K562 (cell line): ENCODE results near the gene COMMD1. TPM values are rescaled to one million over a fixed set of nuclear protein-coding genes. Genes with fewer than 3 reads are reported as not detected.

Source experiments
- ATAC-seq: fragments of 200-7000 bp; cut with Tn5 transposase; 3 replicates; pipeline ENCODE4 v1.9.1; 2020; ENCODE audit warnings: moderate library complexity
- BruUV-seq: library from RNA; stranded (reverse); fragments of 400-500 nt; replicated peaks from 2 replicates; lab custom pipeline; 2021; lab: Mats Ljungman, UMichigan
- CTCF ChIA-PET: fragments of 300-600 bp; formaldehyde crosslinking; extraction: SDS; loops from one replicate; lab custom pipeline; 2021; ENCODE audit warnings: low intra/inter-chr PET ratio; lab: Yijun Ruan, JAX
- POLR2A ChIA-PET: fragments of 300-600, 350-650 bp; sonication (Branson Sonifier 250); formaldehyde crosslinking; extraction: SDS; loops from one replicate; lab custom pipeline; 2021; ENCODE audit warnings: antibody characterized with exemption, inconsistent platforms; lab: Yijun Ruan, JAX
- DNase-seq, 4 experiments: peaks; one replicate each; pipeline versions ENCODE4 v3.0.0 to v3.0.0-alpha.2; 2011 to 2018; ENCODE audit warnings: low spot score in 3 of 4, mixed read lengths in 3 of 4; ENCODE audit errors: extremely low read depth in 1 of 4
- FAIRE-seq: peaks from 2 replicates; lab custom pipeline; 2011; peaks lifted over from hg19 to GRCh38; lab: Jason Lieb, UNC
- H2AFZ ChIP-seq: 2 replicates; pipeline ENCODE4 v1.6.0; 2011; ENCODE audit warnings: low read depth, low read length, control low read depth, inconsistent platforms
- H3K27ac ChIP-seq: fragments of 200-600 bp; 3 replicates; pipeline ENCODE4 v1.8.0; 2011; ENCODE audit warnings: low read depth, mild to moderate bottlenecking, control low read depth, inconsistent platforms, low read length, moderate library complexity, mixed read lengths; ENCODE audit errors: extremely low read depth
- H3K27me3 ChIP-seq, 2 experiments: fragments of 300-600 bp in 1 of 2; 2 replicates in 1 of 2; 3 replicates in 1 of 2; pipeline versions ENCODE4 v1.6.0 to v1.8.0; 2011; ENCODE audit warnings: inconsistent platforms in 2 of 2, low read length in 2 of 2, mild to moderate bottlenecking in 1 of 2, mixed read lengths in 1 of 2, moderate library complexity in 1 of 2; ENCODE audit not compliant: control insufficient read depth in 2 of 2, insufficient read depth in 2 of 2
- H3K36me3 ChIP-seq: fragments of 300-600 bp; 3 replicates; pipeline ENCODE4 v1.8.0; 2011; ENCODE audit warnings: mild to moderate bottlenecking, low read length, inconsistent platforms; ENCODE audit not compliant: control insufficient read depth, insufficient read depth
- H3K4me1 ChIP-seq, 2 experiments: fragments of 200-600 bp in 1 of 2; replicated peaks in 1 of 2; 2 replicates in 1 of 2; 3 replicates in 1 of 2; pipeline versions ENCODE4 v1.5.1 to v1.8.0; 2011; ENCODE audit warnings: inconsistent platforms in 2 of 2, low read length in 2 of 2, mild to moderate bottlenecking in 1 of 2, mixed read lengths in 1 of 2, moderate library complexity in 1 of 2; ENCODE audit not compliant: control insufficient read depth in 2 of 2, insufficient read depth in 2 of 2
- H3K4me2 ChIP-seq: 2 replicates; pipeline ENCODE4 v1.6.1; 2011; ENCODE audit warnings: low read length, control low read depth, inconsistent platforms, mixed read lengths; ENCODE audit not compliant: insufficient read depth
- H3K4me3 ChIP-seq: fragments of 200-600 bp; sonication (generic), shearing (Covaris generic); 2 replicates; pipeline ENCODE4 v1.5.1; 2016; ENCODE audit warnings: control low read depth, inconsistent platforms
- H3K79me2 ChIP-seq: fragments of 200-600 bp; 3 replicates; pipeline ENCODE4 v1.8.0; 2011; ENCODE audit warnings: low read length, inconsistent platforms; ENCODE audit not compliant: control insufficient read depth, insufficient read depth
- H3K9ac ChIP-seq, 2 experiments: 2 replicates each; pipeline versions ENCODE4 v1.6.0 to v1.6.1; 2011; ENCODE audit warnings: low read depth in 2 of 2, low read length in 2 of 2, control low read depth in 1 of 2, inconsistent platforms in 1 of 2, mild to moderate bottlenecking in 1 of 2, mixed read lengths in 1 of 2; ENCODE audit not compliant: insufficient read depth in 1 of 2
- H3K9me1 ChIP-seq: one replicate; pipeline ENCODE4 v1.6.0; 2011; ENCODE audit warnings: inconsistent platforms, mild to moderate bottlenecking, low read length, moderate library complexity; ENCODE audit not compliant: control insufficient read depth, insufficient read depth
- H3K9me3 ChIP-seq: replicated peaks from 2 replicates; pipeline ENCODE4 v1.5.1; 2011; ENCODE audit warnings: low read depth, low read length, inconsistent platforms; ENCODE audit not compliant: control insufficient read depth, insufficient read depth
- H4K20me1 ChIP-seq: replicated peaks from 2 replicates; pipeline ENCODE4 v1.6.1; 2011; ENCODE audit warnings: low read length, inconsistent platforms, mixed read lengths; ENCODE audit not compliant: control insufficient read depth, insufficient read depth
- DLX4 ChIP-seq: fragments of 250-450 bp; sonication (Bioruptor Pico); IDR thresholded peaks from 2 replicates; pipeline ENCODE4 v1.6.1; 2021; ENCODE audit warnings: mild to moderate bottlenecking
- GATA2 ChIP-seq: sonication (generic); formaldehyde crosslinking; IDR thresholded peaks from 2 replicates; pipeline ENCODE4 v1.4.0; 2020; ENCODE audit warnings: mild to moderate bottlenecking, missing genetic modification reagents
- MAZ ChIP-seq, 2 experiments: fragments of 450-650 bp in 1 of 2; sonication (generic) in 1 of 2; formaldehyde crosslinking; IDR thresholded peaks in 1 of 2; conservative IDR thresholded peaks in 1 of 2; 2 replicates each; pipeline versions ENCODE4 v1.4.0 to v1.5.0; 2020; ENCODE audit warnings: mild to moderate bottlenecking in 1 of 2, missing genetic modification reagents in 1 of 2
- SIN3B ChIP-seq: fragments of 450-650 bp; IDR thresholded peaks from 2 replicates; pipeline ENCODE4 v1.6.1; 2017; ENCODE audit warnings: low read depth, mild to moderate bottlenecking, moderate library complexity
- SRF ChIP-seq, 2 experiments: fragments of 250-450, 450-650 bp in 1 of 2; sonication (Bioruptor Pico) in 1 of 2; sonication (generic) in 1 of 2; formaldehyde crosslinking; IDR thresholded peaks; 2 replicates each; pipeline versions ENCODE4 v1.5.0 to v1.5.1; 2020 to 2022; ENCODE audit warnings: mild to moderate bottlenecking in 1 of 2, missing genetic modification reagents in 1 of 2
- TCFL5 ChIP-seq: fragments of 250-450 bp; sonication (Bioruptor Pico); conservative IDR thresholded peaks from 2 replicates; pipeline ENCODE4 v1.6.1; 2021; ENCODE audit warnings: mild to moderate bottlenecking, moderate library complexity, matching md5 sums
- ZBTB34 ChIP-seq: fragments of 250-450 bp; sonication (Bioruptor Pico); IDR thresholded peaks from 2 replicates; pipeline ENCODE4 v1.8.0; 2021; ENCODE audit warnings: mild to moderate bottlenecking, moderate library complexity
- WGBS: fragments of 100-300 bp; shearing (Covaris generic); methylation state at CpG from one replicate; pipeline ENCODE4 v1.1.6; 2016; ENCODE audit warnings: low coverage, mixed read lengths; ENCODE audit not compliant: insufficient coverage; ENCODE audit errors: missing lambda C conversion rate; 5-methylcytosine and 5-hydroxymethylcytosine counted together
- in situ Hi-C: fragments of 300-500 bp; cut with MboI; formaldehyde crosslinking; loops from 4 replicates; pipeline ENCODE4 v1.15.0; 2018; ENCODE audit warnings: inconsistent platforms, mixed read lengths
- intact Hi-C: fragments of 100-400 bp; cut with micrococcal nuclease; formaldehyde crosslinking; loops from 2 replicates; pipeline ENCODE4 v1.14.2; 2022
- polyA plus RNA-seq, 8 experiments: library from polyadenylated mRNA; depleted of rRNA in 4 of 8; stranded (reverse) in 5 of 8; unstranded in 3 of 8; fragments of >200 nt; fragmentation: Nextera tagmentation in 2 of 8; fragmentation: Illumina TruSeq in 1 of 8; extraction: Ambion mirVana in 2 of 8; extraction: Trizol in 1 of 8; gene quantifications; 2 replicates each; pipeline versions ENCODE4 v1.2.1 to v1.2.3, GENCODE V29; 2011 to 2014; ENCODE audit warnings: inconsistent platforms in 1 of 8, missing spikeins in 1 of 8
- total RNA-seq, 7 experiments: library from RNA; depleted of rRNA in 6 of 7; stranded (reverse); fragments of >200 nt in 6 of 7; fragmentation: Illumina TruSeq in 2 of 7; extraction: Trizol in 2 of 7; gene quantifications; 2 replicates each; pipeline versions ENCODE4 v1.2.1 to v1.2.3, GENCODE V29; 2011 to 2021; ENCODE audit warnings: low replicate concordance in 1 of 7

COMMD1 gene
- total and polyA plus RNA-seq, 9 of the 15 experiments (the other 6 are each of a cell fraction or from before 2014, with no cell fraction given): 14.4 to 77.0 (median 21.4) TPM

GRCh38 chr2:61946666-61947065 is 41.2 kb downstream of the COMMD1 start:
- CTCF ChIA-PET: no interaction called here
- no TSS peak for BruUV-seq
- POLR2A ChIA-PET: no interaction called here

More at GRCh38 chr2:61946666-61947065, 41.2 kb downstream of the COMMD1 start:
- intact Hi-C loops (no loop called here), in situ Hi-C loops (no loop called here)
- Histone ChIP-seq H3K27ac (no peak overlapping the region), H3K4me2 (no peak overlapping the region), H3K36me3 (no peaks in the 10 kb centered on the region), H3K9ac (no peak overlapping the region), H3K9me1 (no peaks in the 10 kb centered on the region), H3K9me3 (no peaks in the 10 kb centered on the region), H3K79me2 (no peaks in the 10 kb centered on the region), H3K4me1 (no peaks in the 10 kb centered on the region), H3K27me3 (no peaks in the 10 kb centered on the region), H2AFZ (no peak overlapping the region), H3K4me3 (no peak overlapping the region), H4K20me1 (no peaks in the 10 kb centered on the region)
- FAIRE-seq: no peak
- WGBS: 32% methylated on average over 4 of the region's 4 CpGs
- no peak for DNase-seq
- no peak for ATAC-seq
- no peak for TF ChIP-seq ZBTB34 (CRISPR knock-in tag)
- TF ChIP-seq TCFL5 (CRISPR knock-in tag): no peak
- no peak for TF ChIP-seq GATA2 (CRISPR knock-in tag)
- TF ChIP-seq SRF (CRISPR knock-in tag; IDR thresholded peaks at IDR 0.05): no peak
- TF ChIP-seq SIN3B: no peak
- TF ChIP-seq DLX4 (CRISPR knock-in tag): no peak
- TF ChIP-seq MAZ (CRISPR knock-in tag; conservative IDR thresholded peaks at IDR 0.05 in 1 of 2, IDR thresholded peaks at IDR 0.05 in 1 of 2): no peak
